ENCODE measurements around the gene MYLK2.

MYLK2 gene

GRCh38 chr20:31858760-31859083 is 39.6 kb downstream of the MYLK2 start:
- no peak for DNase-seq

GRCh38 chr20:31859266-31859997 is 40.3 kb downstream of the MYLK2 start:
- no peak for DNase-seq

GRCh38 chr20:31859998-31860380 is 40.8 kb downstream of the MYLK2 start:
- DNase-seq = no peak

GRCh38 chr20:31860390-31861134 is 41.4 kb downstream of the MYLK2 start:
- DNase-seq = no peak

- peak in 1 of 2 experiments; percentile 12 for DNase-seq
These were observed 41.9 kb downstream of the MYLK2 start for GRCh38 chr20:31861135-31861384.

- DNase-seq = peak; percentile 71 to 76
These were observed 42.4 kb downstream of the MYLK2 start for GRCh38 chr20:31861385-31862156.

GRCh38 chr20:31862157-31862470 is 43.0 kb downstream of the MYLK2 start:
- DNase-seq = no peak

- no peak for DNase-seq
These were observed 43.4 kb downstream of the MYLK2 start for GRCh38 chr20:31862506-31862905.

GRCh38 chr20:31863296-31864085 is 44.3 kb downstream of the MYLK2 start:
- DNase-seq = no peak

GRCh38 chr20:31864521-31865400 is 45.6 kb downstream of the MYLK2 start:
- DNase-seq = no peak

GRCh38 chr20:31866221-31866620 is 47.1 kb downstream of the MYLK2 start:
- no peak for DNase-seq

GRCh38 chr20:31868853-31869672 is 49.9 kb downstream of the MYLK2 start:
- no peak for DNase-seq

- no peak for DNase-seq
These were observed 50.5 kb downstream of the MYLK2 start for GRCh38 chr20:31869673-31869941.

- no peak for DNase-seq
These were observed 51.0 kb downstream of the MYLK2 start, which contains the start of the genes DUSP15 and TTLL9 for GRCh38 chr20:31869942-31870725. Gene DUSP15 (minus strand): TSS chr20:31870527. CDS start chr20:31870337, 190 bp downstream. Gene TTLL9 (plus strand): TSS chr20:31870634. CDS start chr20:31871127, 493 bp downstream.

- no peak for DNase-seq
These were observed 51.8 kb downstream of the MYLK2 start for GRCh38 chr20:31870726-31871617.

GRCh38 chr20:31871618-31871954 is 52.4 kb downstream of the MYLK2 start:
- no peak for DNase-seq

GRCh38 chr20:31872406-31872805 is 53.2 kb downstream of the MYLK2 start:
- DNase-seq = no peak

GRCh38 chr20:31875671-31876070 is 56.5 kb downstream of the MYLK2 start:
- DNase-seq = no peak

GRCh38 chr20:31877684-31878083 is 58.5 kb downstream of the MYLK2 start:
- DNase-seq = no peak
